Spleen (tissue), 11 donors: ENCODE measurements around the gene GSG1L. TPM values are rescaled to one million over a fixed set of nuclear protein-coding genes. Genes with fewer than 3 reads are reported as not detected.

Experiments
- DNase-seq: peaks from one replicate; pipeline ENCODE4 v3.0.0-alpha.2; 2020
- H3K27ac ChIP-seq, 8 donors: fragments of 200-600 bp; sonication (generic) in 7 of 8; 1 replicate in 4 of 8; 2 replicates in 4 of 8; pipeline versions ENCODE4 v1.5.0 to v1.8.0; 2016 to 2021; ENCODE audit warnings: inconsistent platforms in 4 of 8, mild to moderate bottlenecking in 4 of 8, moderate library complexity in 1 of 8
- H3K27me3 ChIP-seq, 7 donors: fragments of 200-600 bp; sonication (generic) in 6 of 7; replicated peaks in 1 of 7; 1 replicate in 4 of 7; 2 replicates in 3 of 7; pipeline versions ENCODE4 v1.5.0 to v1.8.0; 2016 to 2021; ENCODE audit warnings: inconsistent platforms in 3 of 7, mild to moderate bottlenecking in 1 of 7
- H3K36me3 ChIP-seq, 6 donors: fragments of 200-600 bp; sonication (generic) in 5 of 6; 1 replicate in 4 of 6; 2 replicates in 2 of 6; pipeline versions ENCODE4 v1.5.0 to v1.8.0; 2016 to 2021; ENCODE audit warnings: inconsistent platforms in 2 of 6
- H3K4me1 ChIP-seq, 6 donors: fragments of 200-600 bp; sonication (generic) in 5 of 6; 1 replicate in 3 of 6; 2 replicates in 3 of 6; pipeline versions ENCODE4 v1.5.0 to v1.8.0; 2016 to 2021; ENCODE audit warnings: inconsistent platforms in 3 of 6
- H3K4me3 ChIP-seq, 8 donors: fragments of 200-600 bp; sonication (generic) in 7 of 8; 1 replicate in 4 of 8; 2 replicates in 4 of 8; pipeline versions ENCODE4 v1.5.0 to v1.8.0; 2016 to 2021; ENCODE audit warnings: inconsistent platforms in 4 of 8, mild to moderate bottlenecking in 4 of 8, moderate library complexity in 2 of 8
- H3K9me3 ChIP-seq, 8 donors: fragments of 200-600 bp; sonication (generic) in 7 of 8; 1 replicate in 4 of 8; 2 replicates in 4 of 8; pipeline versions ENCODE4 v1.5.0 to v1.8.0; 2016 to 2021; ENCODE audit warnings: inconsistent platforms in 4 of 8
- POLR2A ChIP-seq, 3 donors: fragments of 450-650 bp; IDR thresholded peaks; one replicate each; pipeline ENCODE4 v1.5.1; 2017; ENCODE audit warnings: antibody characterized with exemption in 3 of 3, mild to moderate bottlenecking in 1 of 3
- POLR2AphosphoS5 ChIP-seq, 3 donors: sonication (generic); formaldehyde crosslinking; IDR thresholded peaks; one replicate each; pipeline ENCODE4 v1.5.1; 2017; ENCODE audit warnings: antibody characterized with exemption in 3 of 3
- WGBS, 5 donors: extraction: QIAGEN DNeasy Blood & Tissue Kit in 3 of 5; methylation state at CpG; one replicate each; pipeline versions ENCODE4 v1.1.5 to v1.1.7; 2013 to 2018; 5-methylcytosine and 5-hydroxymethylcytosine counted together
- intact Hi-C: fragments of 100-400 bp; cut with DNase I; formaldehyde crosslinking; loops from one replicate; pipeline ENCODE4 v1.15.0; 2023; ENCODE audit warnings: low total_unique reads
- polyA plus RNA-seq, 3 donors: library from polyadenylated mRNA; stranded (reverse); fragments of 200-250 nt; gene quantifications; one replicate each; pipeline ENCODE4 v1.2.1, GENCODE V29; 2013
- total RNA-seq, 7 donors: library from RNA; depleted of rRNA in 3 of 7; stranded (reverse); fragments of >200 nt in 3 of 7; fragmentation: NEBNext Ultra II Directional in 4 of 7; extraction: Animal tissue kit (Norgen Biotek cat#: 25700) in 4 of 7; gene quantifications; one replicate each; pipeline versions ENCODE4 v1.1.0 to v1.2.1, GENCODE V29; 2016 to 2021
- TF ChIP-seq, protein P1 (sequence below), 11 experiments: fragments of 200-600 bp in 7 of 11; fragments of 450-650 bp in 4 of 11; sonication (generic) in 4 of 11; IDR thresholded peaks in 8 of 11; conservative IDR thresholded peaks in 3 of 11; 1 replicate in 7 of 11; 2 replicates in 4 of 11; pipeline versions ENCODE4 v1.4.0 to v1.8.0; 2016 to 2021; ENCODE audit warnings: antibody characterized with exemption in 11 of 11, inconsistent platforms in 4 of 11, mild to moderate bottlenecking in 1 of 11
- donor health status: healthy with polysubstance abuse.
- donor health status: DM: no; HTN: no; CAD: no; lungs with moderate emphysema.
- donor health status: DM: no; HTN: no; CAD: no.
- donor health status: Bipolar disorder and iron deficiency.
- donor health status: healthy.
- donor health status: DM: no; HTN: no; CAD: no.
- donor health status: DM: yes; HTN: yes; CAD: no.

The GSG1L gene
- total and polyA plus RNA-seq, 10 donors = 0.22 to 0.58 (median 0.43) TPM; not detected in 6

DNA sequence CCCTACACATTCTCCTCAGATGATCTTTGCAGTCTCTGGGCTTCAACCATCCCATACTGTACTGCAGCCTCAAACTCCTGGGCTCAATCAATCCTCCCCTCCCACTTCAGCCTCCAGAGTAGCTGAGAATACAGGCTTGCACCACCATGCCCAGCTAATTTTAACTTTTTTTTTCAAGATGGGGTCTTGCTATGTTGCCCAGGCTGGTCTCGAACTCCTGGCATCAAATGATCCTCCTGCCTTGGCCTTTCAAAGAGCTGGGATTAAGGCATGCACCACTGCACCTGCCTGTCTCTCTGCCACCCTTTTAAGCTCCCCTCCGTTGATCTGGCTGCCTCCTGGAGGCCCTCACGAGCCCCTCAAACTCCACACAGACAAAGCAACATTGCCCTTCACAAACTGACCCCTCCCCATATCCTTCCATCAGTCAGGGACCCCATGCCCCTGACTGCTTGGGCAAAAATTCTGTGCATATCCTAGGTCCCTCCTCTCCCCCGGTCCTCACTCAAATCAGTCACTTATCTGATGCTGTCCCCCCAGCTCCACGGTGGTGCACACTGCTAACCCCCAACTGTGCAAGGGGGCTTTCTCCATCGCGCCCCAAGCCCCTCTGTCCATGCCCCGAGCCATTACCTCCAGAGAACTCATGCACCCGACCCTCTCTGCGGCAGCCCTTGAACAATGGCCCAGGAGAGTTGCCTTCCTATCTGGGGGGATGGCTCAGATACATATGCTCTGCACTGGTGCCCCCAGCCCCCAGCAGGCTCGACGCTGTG, 260.7 kb downstream of the GSG1L start:
- TF ChIP-seq POLR2A (IDR thresholded peaks at IDR 0.05) = no peak
- TF ChIP-seq, protein P1, sequence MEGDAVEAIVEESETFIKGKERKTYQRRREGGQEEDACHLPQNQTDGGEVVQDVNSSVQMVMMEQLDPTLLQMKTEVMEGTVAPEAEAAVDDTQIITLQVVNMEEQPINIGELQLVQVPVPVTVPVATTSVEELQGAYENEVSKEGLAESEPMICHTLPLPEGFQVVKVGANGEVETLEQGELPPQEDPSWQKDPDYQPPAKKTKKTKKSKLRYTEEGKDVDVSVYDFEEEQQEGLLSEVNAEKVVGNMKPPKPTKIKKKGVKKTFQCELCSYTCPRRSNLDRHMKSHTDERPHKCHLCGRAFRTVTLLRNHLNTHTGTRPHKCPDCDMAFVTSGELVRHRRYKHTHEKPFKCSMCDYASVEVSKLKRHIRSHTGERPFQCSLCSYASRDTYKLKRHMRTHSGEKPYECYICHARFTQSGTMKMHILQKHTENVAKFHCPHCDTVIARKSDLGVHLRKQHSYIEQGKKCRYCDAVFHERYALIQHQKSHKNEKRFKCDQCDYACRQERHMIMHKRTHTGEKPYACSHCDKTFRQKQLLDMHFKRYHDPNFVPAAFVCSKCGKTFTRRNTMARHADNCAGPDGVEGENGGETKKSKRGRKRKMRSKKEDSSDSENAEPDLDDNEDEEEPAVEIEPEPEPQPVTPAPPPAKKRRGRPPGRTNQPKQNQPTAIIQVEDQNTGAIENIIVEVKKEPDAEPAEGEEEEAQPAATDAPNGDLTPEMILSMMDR (IDR thresholded peaks at IDR 0.05 in 8 of 11, conservative IDR thresholded peaks at IDR 0.05 in 3 of 11) = no peak
- Histone ChIP-seq H3K4me3 (no peak overlapping the region), H3K27me3 (peaks cover 0 to 38% (median 0%) of the 10 kb centered on the region in 7 donors), H3K4me1 (no peaks in the 10 kb centered on the region), H3K36me3 (no peaks in the 10 kb centered on the region), H3K9me3 (no peaks in the 10 kb centered on the region), H3K27ac (no peak overlapping the region)
- intact Hi-C loops = no loop called here
- no peak for DNase-seq
- WGBS, 5 donors = 72 to 78% (median 78%) methylated on average over 12 of the region's 12 CpGs

DNA sequence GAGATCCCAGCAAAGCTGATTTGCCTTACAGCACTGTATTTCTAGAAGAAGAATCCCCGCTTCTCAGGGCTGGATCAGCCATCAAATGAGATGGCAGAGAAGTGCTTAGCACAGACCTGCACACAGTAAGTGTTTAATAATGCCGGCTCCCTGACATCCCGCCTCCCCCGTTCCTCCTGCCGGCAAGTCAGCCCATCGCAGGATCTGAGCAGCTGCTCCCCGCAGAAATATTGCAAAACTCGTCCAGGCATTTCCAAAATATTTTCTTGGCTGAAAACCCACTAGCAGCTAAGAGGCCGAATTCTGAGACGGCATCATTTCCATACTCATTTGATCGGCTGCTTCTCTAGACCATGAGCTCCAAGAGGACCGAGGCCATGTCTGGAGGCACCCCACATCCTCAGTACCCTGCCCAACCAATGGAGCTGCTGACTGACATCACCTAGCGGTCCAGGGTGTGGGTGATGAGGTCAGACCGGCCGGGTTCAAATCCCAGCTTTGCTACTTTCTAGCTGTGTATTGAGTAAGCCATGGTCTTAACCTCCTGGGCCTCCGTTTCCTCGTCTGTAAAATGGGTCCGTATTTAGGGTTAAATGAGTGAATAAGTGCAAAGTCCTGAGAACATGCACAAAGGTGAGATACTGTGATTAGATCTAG, 262.1 kb downstream of the GSG1L start:
- Histone ChIP-seq H3K9me3 (no peaks in the 10 kb centered on the region), H3K4me1 (no peaks in the 10 kb centered on the region), H3K27ac (no peak overlapping the region), H3K36me3 (no peaks in the 10 kb centered on the region), H3K4me3 (no peak overlapping the region), H3K27me3 (peaks cover 0 to 44% (median 0%) of the 10 kb centered on the region in 7 donors)
- intact Hi-C loops = no loop called here
- DNase-seq = no peak
- WGBS, 5 donors = 69 to 85% (median 73%) methylated on average over 18 of the region's 18 CpGs
- TF ChIP-seq POLR2A (IDR thresholded peaks at IDR 0.05) = no peak
- TF ChIP-seq, protein P1 (IDR thresholded peaks at IDR 0.05 in 8 of 11, conservative IDR thresholded peaks at IDR 0.05 in 3 of 11) = no peak
- TF ChIP-seq POLR2AphosphoS5 (IDR thresholded peaks at IDR 0.05) = no peak

DNA sequence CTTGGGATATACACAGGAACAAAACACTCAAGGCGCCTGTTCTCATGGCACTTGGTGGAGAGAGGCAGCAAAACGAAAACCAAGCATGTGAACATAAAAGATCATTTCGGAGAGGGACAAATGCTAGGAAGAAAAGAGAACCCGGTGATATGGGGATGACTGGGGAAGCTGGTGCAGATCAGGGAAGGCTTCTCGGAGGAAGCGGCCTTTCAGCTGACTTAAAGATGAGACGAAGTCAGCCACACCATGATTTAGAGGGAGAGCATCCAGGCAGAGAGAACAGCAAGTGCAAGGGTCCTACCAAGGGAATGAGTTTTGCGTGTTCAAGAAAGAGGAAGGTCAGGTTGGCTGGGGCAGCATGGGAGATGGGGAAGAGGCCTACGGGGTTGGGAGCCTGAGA, 262.7 kb downstream of the GSG1L start:
- intact Hi-C loops = no loop called here
- Histone ChIP-seq H3K4me1 (no peaks in the 10 kb centered on the region), H3K9me3 (no peaks in the 10 kb centered on the region), H3K27ac (no peak overlapping the region), H3K36me3 (no peaks in the 10 kb centered on the region), H3K27me3 (peaks cover 0 to 44% (median 0%) of the 10 kb centered on the region in 7 donors), H3K4me3 (no peak overlapping the region)
- no peak for DNase-seq
- WGBS, 5 donors = 71 to 82% (median 76%) methylated on average over 9 of the region's 9 CpGs
- no peak for TF ChIP-seq POLR2A (IDR thresholded peaks at IDR 0.05)

DNA sequence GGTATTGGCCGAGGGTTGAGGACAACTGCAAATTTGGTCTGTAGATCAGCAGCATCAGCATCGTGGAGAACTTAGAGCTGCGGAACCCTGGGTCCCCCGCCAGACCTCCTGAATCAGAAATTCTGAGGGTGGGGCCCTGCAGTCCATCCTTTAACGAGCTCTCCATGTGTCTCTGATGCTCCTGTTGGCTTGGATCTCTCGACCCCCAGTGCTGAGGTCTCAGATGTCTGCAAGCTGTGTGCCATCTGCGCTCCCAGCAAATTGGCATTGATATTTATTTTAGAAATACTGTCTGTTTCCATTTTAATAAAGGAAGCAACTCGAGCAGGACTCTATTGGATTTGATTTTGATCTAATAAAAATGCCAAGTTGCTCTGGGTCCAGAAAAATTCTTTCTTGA, 263.6 kb downstream of the GSG1L start:
- WGBS, 5 donors = 69 to 79% (median 72%) methylated on average over 8 of the region's 8 CpGs
- intact Hi-C loops = no loop called here
- TF ChIP-seq POLR2AphosphoS5 (IDR thresholded peaks at IDR 0.05) (no peak), POLR2A (IDR thresholded peaks at IDR 0.05) (no peak)
- TF ChIP-seq, protein P1 (IDR thresholded peaks at IDR 0.05 in 8 of 11, conservative IDR thresholded peaks at IDR 0.05 in 3 of 11) = no peak

More for the DNA sequence above, 263.6 kb downstream of the GSG1L start:
- no peak for DNase-seq
- Histone ChIP-seq H3K27me3 (peaks cover 0 to 44% (median 0%) of the 10 kb centered on the region in 7 donors), H3K36me3 (no peaks in the 10 kb centered on the region), H3K4me1 (no peaks in the 10 kb centered on the region), H3K9me3 (no peaks in the 10 kb centered on the region), H3K4me3 (no peak overlapping the region), H3K27ac (no peak overlapping the region)
